GM19395 (cell line): Measurements from ENCODE around the gene ATP8A1.
"Not testable (repeated sequence)": the region's sequence is repeated elsewhere in the genome, so short reads cannot be mapped to it uniquely, and the experiment has no call there.

Experiments
- ATAC-seq: cut with Tn5 transposase; IDR thresholded peaks from one replicate; pipeline ENCODE4 v1.9.1; 2021; ENCODE audit warnings: mild to moderate bottlenecking, moderate library complexity; ENCODE audit not compliant: unreplicated experiment

Gene ATP8A1

DNA sequence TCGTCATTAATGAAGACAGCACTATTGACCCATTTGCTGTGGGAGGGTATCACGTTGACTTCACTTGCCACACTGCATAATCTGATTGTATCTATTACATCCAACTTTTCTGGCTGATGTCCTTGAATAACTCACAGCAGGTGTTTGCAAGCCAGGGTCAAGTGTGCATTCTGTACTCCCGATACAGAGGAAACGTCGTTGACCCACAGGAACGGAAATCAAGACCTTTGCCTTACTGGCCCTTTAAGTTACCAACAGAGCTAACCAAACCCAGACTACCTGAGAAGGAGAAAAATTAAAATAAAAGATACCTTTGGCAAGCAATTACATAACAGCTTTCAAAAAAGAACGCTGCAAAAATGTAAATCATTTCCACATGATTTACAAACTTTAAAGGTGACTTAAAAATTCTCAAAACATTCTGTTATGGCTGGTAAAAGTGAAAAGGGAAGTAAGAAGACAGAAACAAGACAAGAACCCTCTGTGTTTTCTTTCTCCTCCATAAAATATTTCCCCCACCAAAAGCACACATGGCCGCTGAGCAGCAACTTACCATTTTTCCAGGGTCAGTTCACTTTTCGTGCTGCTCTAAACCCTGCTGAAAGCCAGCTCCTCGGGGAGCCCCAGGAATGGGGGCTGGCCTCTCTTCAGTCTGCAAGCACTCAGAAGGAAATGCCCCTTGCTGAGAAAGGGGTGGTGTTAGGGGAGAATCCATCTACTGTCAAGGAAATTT, 266.1 kb downstream of the ATP8A1 start:
- peak; percentile 46 for ATAC-seq

DNA sequence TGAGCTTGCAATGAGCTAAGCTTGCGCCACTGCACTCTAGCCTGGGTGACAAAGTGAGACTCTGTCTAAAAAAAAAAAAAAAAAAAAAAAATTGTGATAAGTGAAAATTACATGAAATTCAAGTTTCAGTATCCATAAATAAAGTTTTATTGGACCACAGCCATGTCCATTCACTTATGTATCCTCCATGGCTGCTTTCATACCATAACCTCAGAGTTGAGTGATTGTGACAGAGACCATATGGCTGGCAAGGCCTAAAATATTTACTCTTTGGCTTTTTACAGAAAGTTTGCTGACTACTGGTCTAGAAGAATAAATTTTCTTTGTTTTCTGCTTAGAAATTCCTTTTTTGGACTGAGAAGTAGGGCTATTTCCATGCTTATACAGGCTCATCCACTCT, 271.4 kb downstream of the ATP8A1 start:
- ATAC-seq: no peak

DNA sequence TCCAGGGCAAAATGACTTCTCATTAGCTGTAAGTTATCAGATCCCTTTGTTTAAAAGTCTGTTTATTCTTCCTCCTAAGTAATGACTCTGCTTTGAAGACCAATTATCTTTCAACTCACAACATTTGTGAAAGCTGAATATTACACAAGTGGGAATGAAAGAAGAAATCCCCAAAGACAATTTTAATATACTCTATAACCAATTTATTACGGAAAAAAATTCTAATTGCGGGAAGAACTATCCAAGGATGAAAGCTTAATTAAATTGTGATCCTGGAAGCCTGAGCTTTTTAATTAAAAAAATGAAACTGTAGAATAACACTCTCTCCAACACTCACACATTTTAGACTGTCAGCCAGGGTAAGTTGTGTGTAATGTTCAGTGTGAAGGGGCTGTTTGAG, 275.2 kb downstream of the ATP8A1 start:
- no peak for ATAC-seq

DNA sequence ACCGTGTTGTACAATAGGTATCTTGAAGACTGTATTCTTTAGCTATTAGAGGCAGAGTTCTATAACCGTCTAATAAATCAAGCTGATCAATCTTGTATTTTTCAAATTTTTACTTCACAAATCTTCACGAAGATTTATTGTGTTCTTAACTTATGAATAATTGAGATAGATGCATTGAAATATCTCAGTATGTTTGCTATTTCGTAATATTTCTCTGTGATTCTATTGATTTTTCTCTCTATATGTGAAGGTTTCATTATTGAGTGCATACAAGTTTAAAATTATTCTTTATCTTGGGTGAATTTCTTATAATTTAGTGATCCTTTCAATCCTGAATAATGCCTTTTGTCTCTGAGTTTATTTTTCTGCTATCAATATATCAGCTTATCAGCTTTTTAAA, 279.4 kb downstream of the ATP8A1 start:
- ATAC-seq: no peak

DNA sequence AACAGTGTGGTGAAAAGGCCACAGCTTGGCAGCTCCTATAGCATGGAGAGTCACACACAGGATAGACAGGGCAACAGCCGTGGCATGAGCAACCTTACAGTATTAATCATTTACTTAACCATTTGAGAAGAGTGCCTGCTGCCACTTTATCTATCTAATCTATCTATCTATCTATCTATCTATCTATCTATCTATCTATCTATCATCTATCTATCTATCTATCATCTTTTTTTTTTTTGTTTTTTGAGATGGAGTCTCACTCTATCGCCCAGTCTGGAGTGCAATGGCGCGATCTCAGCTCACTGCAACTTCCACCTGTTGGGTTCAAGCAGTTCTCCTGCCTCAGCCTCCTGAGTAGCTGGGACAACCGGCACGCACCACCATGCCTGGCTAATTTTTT, 284.6 kb downstream of the ATP8A1 start:
- not testable (repeated sequence) for ATAC-seq

DNA sequence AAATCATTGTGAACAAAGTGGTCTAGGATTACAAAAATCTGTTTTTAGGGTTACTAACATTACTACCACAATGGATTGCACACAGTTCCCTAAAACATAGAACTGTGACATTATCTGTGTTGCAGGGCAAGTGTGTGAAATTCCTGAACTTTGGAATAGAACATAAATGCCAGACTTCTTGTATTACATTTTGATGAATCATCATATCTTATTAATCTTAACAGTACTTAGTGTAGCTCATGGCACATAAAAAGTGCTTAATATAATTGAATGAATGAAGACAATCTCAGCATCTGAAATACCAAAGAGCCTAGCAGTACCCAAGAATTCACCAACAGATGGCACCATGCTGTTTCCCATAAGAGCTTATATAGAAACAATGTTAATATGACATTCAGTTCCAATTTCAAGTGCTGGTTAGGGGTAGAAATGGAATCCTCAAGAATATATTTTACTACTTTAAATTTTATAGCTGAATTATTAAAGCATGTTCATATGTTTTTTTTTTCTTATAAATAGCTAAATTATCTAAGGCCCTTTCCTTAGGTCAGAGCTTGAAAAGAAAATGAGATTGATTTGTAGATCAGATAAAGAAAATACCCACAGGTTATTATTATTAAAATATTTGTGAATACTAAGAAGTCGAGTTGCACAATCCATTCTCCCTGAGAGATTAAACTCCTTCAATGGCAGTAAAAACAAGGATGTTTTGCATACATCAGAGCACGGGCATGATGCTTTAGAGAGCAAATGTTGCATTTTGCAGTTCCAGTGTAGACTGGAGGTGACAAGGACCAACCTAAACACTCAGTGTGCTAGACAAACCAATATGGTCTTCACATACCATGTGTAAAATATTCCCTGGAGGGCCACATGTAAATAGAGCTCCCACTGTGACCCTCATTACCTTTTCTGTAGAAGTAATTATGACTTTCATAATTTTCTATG, 285.3 kb downstream of the ATP8A1 start:
- no peak for ATAC-seq

DNA sequence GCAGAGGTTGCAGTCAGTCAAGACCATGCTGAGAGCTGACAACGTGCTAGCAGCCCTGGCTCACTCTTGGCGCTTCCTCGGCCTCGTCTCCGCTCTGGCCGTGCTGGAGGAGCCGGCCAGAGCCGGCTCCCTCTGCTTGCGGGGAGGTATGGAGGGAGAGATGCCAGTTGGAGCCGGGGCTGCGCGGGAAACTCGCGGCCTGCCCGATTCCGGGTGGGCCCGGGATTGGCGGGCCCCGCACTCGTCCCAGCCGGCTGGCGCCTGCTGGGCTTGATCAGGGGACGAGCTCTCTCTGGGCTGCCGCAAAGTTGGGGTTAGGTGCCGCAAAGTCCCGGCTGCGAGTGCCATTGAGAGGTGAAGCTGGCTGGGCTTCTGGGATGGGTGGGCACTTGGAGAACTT, 287.4 kb downstream of the ATP8A1 start:
- ATAC-seq: no peak

DNA sequence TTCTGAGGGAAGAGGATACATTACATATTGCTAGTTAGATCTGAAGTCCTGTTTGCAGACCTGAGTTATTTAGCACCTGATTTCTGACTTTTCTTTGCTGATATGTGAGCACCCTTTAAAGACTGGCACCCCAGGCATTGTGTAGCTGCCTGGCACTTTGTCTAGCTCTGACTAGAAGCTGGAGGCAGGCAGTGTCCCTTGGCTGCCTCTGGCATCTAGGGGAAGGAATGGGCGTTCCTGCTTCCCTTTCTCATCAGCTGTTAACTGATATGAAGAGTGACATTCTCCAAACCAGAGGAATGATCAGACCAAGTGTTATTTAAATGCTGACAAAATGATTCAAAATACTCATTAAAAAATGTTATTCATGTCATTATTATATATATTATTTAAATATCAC, 289.9 kb downstream of the ATP8A1 start:
- ATAC-seq: no peak

DNA sequence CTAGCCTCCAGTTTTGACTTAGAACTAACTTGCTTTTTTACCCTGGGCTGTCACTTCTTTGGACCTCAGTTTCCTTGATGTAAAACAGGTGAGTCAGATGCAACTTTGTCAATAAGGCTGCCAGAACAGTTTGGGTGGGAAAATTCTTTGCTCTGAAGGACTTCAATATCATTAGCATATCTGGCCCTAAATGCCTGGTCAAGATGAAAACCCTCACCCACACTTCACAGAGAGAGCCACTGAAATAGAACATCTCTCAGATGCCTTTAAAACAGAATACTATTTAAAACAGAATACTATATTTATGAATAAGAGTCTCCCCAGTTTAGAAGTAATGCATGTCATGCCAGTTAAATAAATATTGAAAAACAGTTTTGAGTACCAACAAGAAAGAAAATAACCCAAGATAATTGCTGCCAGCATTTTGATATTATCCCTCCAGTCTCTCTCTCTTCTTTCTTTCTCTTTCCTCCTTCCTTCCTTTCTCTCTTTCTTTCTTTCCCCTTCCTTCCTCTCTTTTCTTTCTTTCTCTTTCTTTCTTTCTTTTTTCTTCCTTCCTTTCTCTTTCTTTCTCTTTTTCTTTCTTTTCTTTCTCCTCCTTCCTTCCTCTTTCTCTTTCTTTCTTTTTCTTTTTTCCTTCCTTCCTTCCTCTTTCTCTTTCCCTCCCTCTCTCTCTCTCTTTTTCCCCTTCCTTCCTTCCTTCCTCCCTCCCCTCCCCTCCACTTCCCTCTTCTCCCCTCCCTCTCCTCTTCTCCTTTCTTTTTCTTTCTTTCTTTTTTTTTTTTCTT, 292.4 kb downstream of the ATP8A1 start:
- no peak for ATAC-seq

DNA sequence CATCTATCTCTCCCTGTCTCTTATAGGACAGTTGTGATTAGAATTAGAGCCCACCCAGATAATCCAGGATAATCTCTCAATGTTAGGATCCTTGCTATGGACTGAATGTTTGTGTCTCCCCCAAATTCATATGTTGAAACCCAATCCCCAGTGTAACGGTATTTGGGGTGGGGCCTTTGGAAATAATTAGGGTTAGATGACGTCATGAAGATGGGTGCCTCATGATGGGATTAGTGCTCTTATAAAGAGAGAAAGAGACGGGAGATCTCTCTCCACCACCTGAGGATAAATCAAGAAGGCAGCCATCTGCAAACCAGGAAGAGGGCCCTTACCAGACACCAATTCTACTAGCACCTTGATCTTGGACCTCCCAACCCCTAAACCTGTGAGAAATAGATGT, 293.3 kb downstream of the ATP8A1 start:
- no peak for ATAC-seq

DNA sequence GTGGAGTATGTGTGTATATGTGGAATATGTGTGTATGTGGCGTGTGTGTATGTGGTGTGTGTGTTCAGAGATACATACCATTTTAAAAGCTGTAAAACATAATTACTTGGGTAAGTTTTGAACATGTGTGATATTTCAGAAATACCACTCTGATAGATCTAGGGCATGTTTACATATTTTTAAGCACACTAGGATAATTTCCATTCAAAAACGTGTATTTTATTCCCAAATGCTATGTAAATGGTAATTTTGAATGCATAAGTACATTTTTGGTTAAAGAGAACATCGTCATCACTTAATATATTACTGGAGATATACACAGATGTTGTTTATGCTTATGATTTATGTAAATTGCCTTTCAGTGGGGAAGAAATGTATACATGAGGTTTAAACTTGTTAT, 294.3 kb downstream of the ATP8A1 start:
- no peak for ATAC-seq

DNA sequence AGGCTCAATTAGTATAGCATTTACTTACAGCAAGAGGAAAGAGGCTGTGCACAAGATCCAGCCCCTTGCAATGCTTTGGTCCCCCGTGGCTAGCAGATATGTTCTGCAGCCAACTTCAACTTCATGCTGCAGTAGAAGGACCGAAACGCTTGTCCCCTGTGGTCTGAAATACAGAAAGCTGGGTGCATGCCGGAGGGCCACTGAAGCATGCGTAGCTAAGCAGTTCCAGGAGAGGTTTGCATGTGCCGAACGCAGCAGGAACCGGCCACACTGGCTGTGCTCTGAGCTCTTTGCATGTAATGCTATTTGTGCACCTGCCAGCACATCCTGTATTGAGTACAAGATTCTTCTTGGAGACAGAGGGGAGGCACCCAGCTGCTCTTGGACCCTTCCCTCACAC, 295.4 kb downstream of the ATP8A1 start:
- no peak for ATAC-seq

DNA sequence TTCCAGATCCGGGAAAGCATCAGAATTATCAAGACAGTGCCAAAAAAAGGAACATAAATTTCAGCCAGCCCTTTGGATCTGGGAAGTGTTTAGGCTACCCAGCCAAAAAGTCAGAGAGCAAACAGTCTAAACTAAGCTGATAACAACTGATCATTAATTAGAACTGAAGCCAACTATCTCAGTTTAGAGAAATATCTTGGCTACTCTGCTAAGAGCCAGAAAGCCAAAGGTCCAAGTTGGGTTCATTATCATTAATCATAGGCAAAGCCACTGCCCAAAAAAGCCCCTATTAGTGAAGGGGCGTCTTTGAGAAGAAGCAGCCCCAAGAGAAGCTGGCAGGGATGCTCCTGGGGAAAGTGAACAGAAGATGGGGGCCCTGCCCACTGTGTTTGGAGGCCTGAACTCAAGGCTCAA, 296.6 kb downstream of the ATP8A1 start:
- ATAC-seq: no peak

DNA sequence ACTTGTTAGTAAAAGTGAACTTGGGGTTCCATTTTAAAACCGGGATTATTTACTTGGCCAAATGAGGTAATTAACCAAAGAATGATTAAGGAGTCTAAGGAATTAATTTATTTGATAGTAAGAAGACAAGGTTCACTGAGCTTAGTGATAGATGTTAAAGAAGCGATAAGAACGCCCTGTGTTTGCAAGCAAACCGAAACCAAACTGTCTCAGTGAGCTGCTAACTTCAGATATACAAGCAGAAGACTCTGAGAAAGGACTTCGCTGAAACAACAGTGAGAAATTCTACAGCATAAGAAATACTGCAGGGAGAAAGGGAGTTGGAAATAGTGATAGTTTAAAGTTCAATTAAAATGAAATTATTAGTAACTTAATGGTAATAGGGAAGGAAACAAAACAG, 297.2 kb downstream of the ATP8A1 start:
- no peak for ATAC-seq
